H1 (cell line): Measurements from ENCODE around the gene PRDX3. TPM values are rescaled to one million over a fixed set of nuclear protein-coding genes. Genes with fewer than 3 reads are reported as not detected.

ENCODE experiments used
- CEBPB ChIP-seq: IDR thresholded peaks from 2 replicates; pipeline ENCODE4 v1.6.1; 2012; ENCODE audit warnings: low read depth, low read length
- CTBP2 ChIP-seq: IDR thresholded peaks from 2 replicates; pipeline ENCODE4 v1.7.0; 2011; ENCODE audit warnings: borderline replicate concordance, mild to moderate bottlenecking, moderate library complexity, mixed read lengths, low read length; ENCODE audit not compliant: insufficient read depth, insufficient read length
- polyA plus RNA-seq, 7 experiments: library from polyadenylated mRNA; depleted of rRNA in 3 of 7; stranded (reverse) in 5 of 7; unstranded in 2 of 7; fragments of >200 nt in 5 of 7; fragments of 200-250 nt in 2 of 7; gene quantifications; 1 replicate in 5 of 7; 2 replicates in 1 of 7; 4 replicates in 1 of 7; pipeline versions ENCODE4 v1.2.1 to v1.2.3, GENCODE V29; 2011 to 2013; ENCODE audit warnings: missing spikeins in 2 of 7, mixed read lengths in 2 of 7
- total RNA-seq: library from RNA; stranded (reverse); fragmentation: NEBNext Ultra II Directional; extraction: Animal tissue kit (Norgen Biotek cat#: 25700); gene quantifications from 2 replicates; pipeline ENCODE4 v1.2.1, GENCODE V29; 2021

PRDX3 gene
- total and polyA plus RNA-seq, 2 of the 8 experiments (the other 6 are each of a cell fraction or from before 2014, with no cell fraction given): 201 to 208 TPM

GRCh38 chr10:119178372-119179119 lies at the start of gene PRDX3 (continued):
- TF ChIP-seq CTBP2: no peak
- no peak for TF ChIP-seq CEBPB
